ENCODE data around the gene MYBPH. TPM values are rescaled to one million over a fixed set of nuclear protein-coding genes. Genes with fewer than 3 reads are reported as not detected.

MYBPH gene
- total and polyA plus RNA-seq, 2 donors (not counting 1 experiment from before 2014, with no cell fraction given): not detected

- DNase-seq: no peak
- Histone ChIP-seq H3K27ac (ENCODE audit: low read length in 2 of 2) (no peak overlapping the region), H2AFZ (ENCODE audit: insufficient read depth, low read depth, low read length, poor library complexity, severe bottlenecking) (no peak overlapping the region), H3K9me3 (ENCODE audit: control extremely low read depth in 1 of 3, control insufficient read depth in 2 of 3, insufficient read depth in 1 of 3, low read length in 2 of 3) (peaks cover 0 to 3% (median 0%) of the 10 kb centered on the region in 3 donors), H3K4me1 (ENCODE audit: control insufficient read depth in 2 of 2, insufficient read depth in 2 of 2, low read length in 2 of 2) (no peaks in the 10 kb centered on the region), H3K36me3 (replicated peaks in 1 of 2; ENCODE audit: control extremely low read depth in 1 of 2, control insufficient read depth in 1 of 2, extremely low read depth in 1 of 2, insufficient read depth in 2 of 2, low read length in 1 of 2) (no peaks in the 10 kb centered on the region), H3K27me3 (replicated peaks in 1 of 4; ENCODE audit: control extremely low read depth in 1 of 4, control insufficient read depth in 3 of 4, insufficient read depth in 4 of 4, low read length in 3 of 4) (no peaks in the 10 kb centered on the region), H3K9ac (ENCODE audit: low read length) (no peak overlapping the region), H3K79me2 (ENCODE audit: control insufficient read depth, insufficient read depth, low read length) (no peaks in the 10 kb centered on the region), H4K20me1 (ENCODE audit: control insufficient read depth, insufficient read depth, low read length, poor library complexity, severe bottlenecking) (no peaks in the 10 kb centered on the region), H3K4me2 (replicated peaks; ENCODE audit: low read depth, low read length, poor library complexity, severe bottlenecking) (no peak overlapping the region), H3K4me3 (ENCODE audit: control extremely low read depth in 1 of 5, extremely low read depth in 1 of 5, insufficient read depth in 1 of 5, low read depth in 2 of 5, low read length in 4 of 5) (no peak overlapping the region)
- H3K27me3 Mint-ChIP-seq: peaks cover 8% of the 10 kb centered on the region
- intact Hi-C loops (cut with micrococcal nuclease): no loop called here
- H3K4me3 Mint-ChIP-seq: no peak overlapping the region
- ATAC-seq (ENCODE audit: low read depth): no peak
- ChIA-PET CTCF (interaction anchor here (0.6 to 1.1 kb wide), 3 partner anchors 11 to 17 kb away, joined by 3 to 4 read pairs (median 3); no protein-coding TSS in a partner anchor), POLR2A (no interaction called here)
- H3K4me1 Mint-ChIP-seq: no peaks in the 10 kb centered on the region
- no peak overlapping the region for H3K27ac Mint-ChIP-seq
- 88% methylated on average over 5 of the region's 5 CpGs for WGBS (ENCODE audit: insufficient coverage)
- H3K9me3 Mint-ChIP-seq (ENCODE audit: insufficient read depth): peaks cover 3% of the 10 kb centered on the region
- TF ChIP-seq CTCF (IDR thresholded peaks at IDR 0.05) (peak; percentile 15), EZH2 (IDR thresholded peaks at IDR 0.05; ENCODE audit: borderline replicate concordance, insufficient read depth, low read depth, low read length, poor library complexity, severe bottlenecking) (no peak)
These were observed 27.5 kb downstream of the MYBPH start for GRCh38 chr1:203148127-203148526.

- no peak for DNase-seq
- CTCF ChIA-PET: interaction anchor here (1.1 kb wide), 1 partner anchor 11 kb away, joined by 3 read pairs; no protein-coding TSS in a partner anchor
- Histone ChIP-seq H3K4me2 (replicated peaks; ENCODE audit: low read depth, low read length, poor library complexity, severe bottlenecking) (no peak overlapping the region), H3K4me3 (ENCODE audit: control extremely low read depth in 1 of 5, extremely low read depth in 1 of 5, insufficient read depth in 1 of 5, low read depth in 2 of 5, low read length in 4 of 5) (no peak overlapping the region), H3K27me3 (replicated peaks in 1 of 4; ENCODE audit: control extremely low read depth in 1 of 4, control insufficient read depth in 3 of 4, insufficient read depth in 4 of 4, low read length in 3 of 4) (no peaks in the 10 kb centered on the region), H3K9ac (ENCODE audit: low read length) (no peak overlapping the region), H3K79me2 (ENCODE audit: control insufficient read depth, insufficient read depth, low read length) (no peaks in the 10 kb centered on the region), H3K27ac (ENCODE audit: low read length in 2 of 2) (no peak overlapping the region), H3K36me3 (replicated peaks in 1 of 2; ENCODE audit: control extremely low read depth in 1 of 2, control insufficient read depth in 1 of 2, extremely low read depth in 1 of 2, insufficient read depth in 2 of 2, low read length in 1 of 2) (no peaks in the 10 kb centered on the region), H3K4me1 (ENCODE audit: control insufficient read depth in 2 of 2, insufficient read depth in 2 of 2, low read length in 2 of 2) (no peaks in the 10 kb centered on the region), H4K20me1 (ENCODE audit: control insufficient read depth, insufficient read depth, low read length, poor library complexity, severe bottlenecking) (no peaks in the 10 kb centered on the region), H3K9me3 (ENCODE audit: control extremely low read depth in 1 of 3, control insufficient read depth in 2 of 3, insufficient read depth in 1 of 3, low read length in 2 of 3) (peaks cover 0 to 10% (median 0%) of the 10 kb centered on the region in 3 donors), H2AFZ (ENCODE audit: insufficient read depth, low read depth, low read length, poor library complexity, severe bottlenecking) (no peak overlapping the region)
- H3K27ac Mint-ChIP-seq: no peak overlapping the region
- intact Hi-C loops (cut with micrococcal nuclease): no loop called here
- TF ChIP-seq CTCF (IDR thresholded peaks at IDR 0.05) (no peak), EZH2 (IDR thresholded peaks at IDR 0.05; ENCODE audit: borderline replicate concordance, insufficient read depth, low read depth, low read length, poor library complexity, severe bottlenecking) (no peak)
- WGBS (ENCODE audit: insufficient coverage): 90% methylated on average over 4 of the region's 5 CpGs
- peaks cover 8% of the 10 kb centered on the region for H3K27me3 Mint-ChIP-seq
- H3K4me3 Mint-ChIP-seq: no peak overlapping the region
- POLR2A ChIA-PET: no interaction called here
- ATAC-seq (ENCODE audit: low read depth): no peak
- H3K4me1 Mint-ChIP-seq: no peaks in the 10 kb centered on the region
- peaks cover 3% of the 10 kb centered on the region for H3K9me3 Mint-ChIP-seq (ENCODE audit: insufficient read depth)
These were observed 28.2 kb downstream of the MYBPH start for GRCh38 chr1:203147376-203147775.

Data from B cell (primary cell).